Fibroblast of the aortic adventitia (primary cell): Measurements from ENCODE around the gene CLNK. TPM values are rescaled to one million over a fixed set of nuclear protein-coding genes. Genes with fewer than 3 reads are reported as not detected.

Experiments
- DNase-seq: peaks from one replicate; pipeline ENCODE4 v3.0.0-alpha.2; 2010; ENCODE audit warnings: low read depth
- H3K4me3 ChIP-seq: 2 replicates; pipeline ENCODE4 v1.5.1; 2011; ENCODE audit warnings: low read depth, mild to moderate bottlenecking, control low read depth, low read length, moderate library complexity
- total RNA-seq: library from RNA; depleted of rRNA; stranded (reverse); fragments of >200 nt; gene quantifications from 2 replicates; pipeline ENCODE4 v1.2.3, GENCODE V29; 2012; ENCODE audit warnings: low replicate concordance
- TF ChIP-seq, protein P1 (sequence below): IDR thresholded peaks from 2 replicates; pipeline ENCODE4 v1.5.1; 2011; ENCODE audit warnings: mild to moderate bottlenecking, low read length, control low read depth, inconsistent platforms; ENCODE audit not compliant: insufficient read depth

The CLNK gene
- total RNA-seq, 1 donor: not detected

DNA sequence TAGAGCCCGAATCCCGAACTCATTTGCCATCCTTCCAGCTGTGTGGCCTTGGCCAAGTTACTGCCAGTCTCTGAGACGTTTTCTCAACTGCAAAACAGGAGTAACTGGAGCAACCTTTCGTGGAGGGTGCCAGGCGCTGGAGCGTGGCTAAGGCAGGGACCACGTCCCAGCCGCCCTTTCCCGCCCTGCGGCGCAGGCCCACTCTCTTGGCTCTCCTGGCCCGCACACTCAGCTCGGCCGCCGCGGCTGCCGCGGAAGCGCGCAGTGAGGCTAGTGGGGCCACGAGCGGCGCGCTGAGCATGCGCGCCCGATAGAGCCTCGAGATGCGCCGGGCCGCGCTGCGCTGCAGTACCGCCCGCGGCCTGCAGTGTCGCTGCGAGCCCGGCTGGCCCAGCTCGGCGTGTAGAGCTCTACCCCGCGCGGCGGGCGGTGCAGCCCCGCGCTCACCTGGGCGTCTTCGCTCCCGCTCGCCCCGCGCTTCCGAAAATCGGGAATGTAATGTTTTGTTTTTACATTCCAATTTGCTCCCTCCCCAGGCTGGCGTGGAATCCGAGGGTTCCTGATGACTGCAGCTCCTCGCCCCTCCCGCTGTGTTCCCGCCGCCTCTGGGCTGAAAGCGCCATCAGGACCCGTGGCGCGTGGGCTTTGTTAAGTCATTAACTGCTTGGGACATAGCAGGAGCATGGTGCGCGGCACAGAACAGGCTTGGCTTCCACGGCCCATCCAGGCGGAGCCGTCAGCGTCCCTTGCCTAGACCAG lies 223.3 kb downstream of the CLNK start:
- H3K4me3 ChIP-seq: peak overlapping the region; percentile 57
- TF ChIP-seq, protein P1, sequence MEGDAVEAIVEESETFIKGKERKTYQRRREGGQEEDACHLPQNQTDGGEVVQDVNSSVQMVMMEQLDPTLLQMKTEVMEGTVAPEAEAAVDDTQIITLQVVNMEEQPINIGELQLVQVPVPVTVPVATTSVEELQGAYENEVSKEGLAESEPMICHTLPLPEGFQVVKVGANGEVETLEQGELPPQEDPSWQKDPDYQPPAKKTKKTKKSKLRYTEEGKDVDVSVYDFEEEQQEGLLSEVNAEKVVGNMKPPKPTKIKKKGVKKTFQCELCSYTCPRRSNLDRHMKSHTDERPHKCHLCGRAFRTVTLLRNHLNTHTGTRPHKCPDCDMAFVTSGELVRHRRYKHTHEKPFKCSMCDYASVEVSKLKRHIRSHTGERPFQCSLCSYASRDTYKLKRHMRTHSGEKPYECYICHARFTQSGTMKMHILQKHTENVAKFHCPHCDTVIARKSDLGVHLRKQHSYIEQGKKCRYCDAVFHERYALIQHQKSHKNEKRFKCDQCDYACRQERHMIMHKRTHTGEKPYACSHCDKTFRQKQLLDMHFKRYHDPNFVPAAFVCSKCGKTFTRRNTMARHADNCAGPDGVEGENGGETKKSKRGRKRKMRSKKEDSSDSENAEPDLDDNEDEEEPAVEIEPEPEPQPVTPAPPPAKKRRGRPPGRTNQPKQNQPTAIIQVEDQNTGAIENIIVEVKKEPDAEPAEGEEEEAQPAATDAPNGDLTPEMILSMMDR: peak; percentile 72
- DNase-seq: peak; percentile 45

DNA sequence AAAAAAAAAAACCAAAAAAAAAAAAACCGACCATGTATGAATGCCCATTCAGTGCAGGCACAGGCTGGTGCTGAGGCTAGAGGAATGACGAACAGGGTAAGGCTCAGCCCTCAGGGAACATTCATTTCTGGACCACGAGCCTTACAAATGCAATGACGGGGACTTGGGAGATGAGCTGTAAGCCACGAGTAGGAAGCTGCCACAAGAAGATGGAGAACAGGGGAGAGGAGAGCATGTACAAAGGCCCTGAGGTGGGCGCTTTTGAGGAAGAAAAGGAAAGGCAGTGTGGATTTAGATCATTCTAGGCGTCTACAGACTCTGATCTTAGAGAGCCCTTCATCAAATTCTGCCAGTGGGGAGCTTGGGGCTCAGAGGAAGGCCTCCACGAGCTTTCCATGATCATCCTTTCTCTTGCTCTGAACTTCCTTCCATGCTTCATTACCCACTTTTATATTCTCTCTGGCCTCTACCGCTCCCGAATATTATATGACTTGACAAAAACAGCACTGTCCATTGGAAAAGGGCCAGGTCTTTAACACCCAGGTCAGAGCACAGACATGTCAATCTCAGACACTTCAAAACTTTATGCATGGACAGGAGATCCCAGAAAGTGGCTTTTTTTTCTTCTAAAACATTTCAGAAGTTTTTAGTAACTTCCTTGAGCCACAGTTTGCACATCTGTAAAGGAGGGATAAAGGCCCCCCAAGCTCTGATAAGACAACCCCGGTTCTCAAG lies 224.1 kb downstream of the CLNK start:
- no peak for DNase-seq
- H3K4me3 ChIP-seq: no peak overlapping the region
- TF ChIP-seq, protein P1: no peak

DNA sequence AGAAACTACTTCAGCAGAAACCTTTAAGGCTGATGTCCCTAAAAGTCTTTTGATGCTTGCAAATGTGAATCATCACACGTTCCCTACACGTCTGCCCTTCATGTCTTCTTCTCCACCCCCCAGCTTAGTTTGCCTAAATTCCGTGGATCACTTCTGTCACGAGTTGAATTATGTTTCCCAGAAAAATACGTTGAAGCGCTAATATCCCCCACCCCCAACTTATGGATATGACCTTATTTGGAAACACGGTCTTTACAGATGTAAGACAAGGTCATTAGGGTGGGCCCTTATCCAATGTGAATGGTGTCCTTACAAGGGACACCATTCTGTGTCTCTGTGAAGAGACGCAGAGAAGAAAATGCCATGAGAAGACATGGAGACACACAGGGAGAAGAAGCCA lies 225.3 kb downstream of the CLNK start:
- DNase-seq: no peak
- no peak overlapping the region for H3K4me3 ChIP-seq
- TF ChIP-seq, protein P1: no peak

DNA sequence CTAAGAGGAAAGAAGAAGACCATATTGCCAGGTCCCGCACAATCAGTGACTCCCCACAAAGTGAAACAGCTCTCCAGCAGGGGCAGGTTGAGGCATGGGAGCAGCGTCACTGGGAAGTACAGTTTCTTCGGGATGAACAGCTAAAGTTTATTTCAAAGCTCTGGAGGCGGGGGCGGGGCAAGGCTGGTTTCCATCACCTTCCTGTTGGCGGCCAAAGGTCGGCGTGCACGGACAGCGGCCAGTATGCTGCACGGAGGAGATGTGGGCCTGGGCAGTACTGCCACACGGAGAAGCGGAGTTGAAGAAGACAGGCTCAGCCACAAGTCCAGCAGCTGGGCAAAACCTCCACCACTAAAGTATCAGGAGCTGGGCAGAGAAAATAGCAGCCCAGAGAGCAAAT lies 226.4 kb downstream of the CLNK start:
- TF ChIP-seq, protein P1: no peak
- DNase-seq: no peak
- no peak overlapping the region for H3K4me3 ChIP-seq

DNA sequence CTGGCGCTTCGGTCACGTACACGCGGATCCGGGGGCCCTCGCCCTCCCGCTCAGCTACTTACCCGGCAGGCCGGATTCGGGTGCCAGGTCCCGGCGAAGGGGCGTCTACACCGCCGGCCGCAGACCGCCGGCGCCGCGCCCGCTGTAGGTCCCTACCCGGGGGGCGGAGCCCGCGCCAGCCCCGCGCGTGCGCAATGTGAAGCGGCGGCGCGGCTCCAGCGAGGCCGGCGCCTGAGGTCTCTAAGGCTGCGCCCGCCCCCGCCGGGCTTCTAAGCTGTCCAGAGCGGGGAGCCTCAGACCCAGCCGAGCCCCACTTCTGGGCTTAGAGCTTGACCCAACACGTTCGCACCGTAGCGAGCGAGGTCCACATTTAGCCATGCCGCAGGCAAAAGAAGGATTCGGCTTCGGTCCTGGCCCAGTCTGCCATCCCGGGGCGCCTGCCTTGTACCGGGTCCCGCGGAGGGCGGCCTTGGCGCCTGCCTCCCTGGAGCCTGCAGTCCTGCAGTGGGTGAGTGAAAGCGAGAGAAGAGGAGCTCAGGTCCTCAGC lies 227.2 kb downstream of the CLNK start, which contains the start of gene ZNF518B:
Gene ZNF518B (minus strand): TSS at position 172 of the 547 bp plus-strand sequence. CDS start 11,098 bp downstream, outside the sequence.
- DNase-seq: peak; percentile 53
- H3K4me3 ChIP-seq: peak within 1 kb of the TSS; percentile 67
- TF ChIP-seq, protein P1: no peak

DNA sequence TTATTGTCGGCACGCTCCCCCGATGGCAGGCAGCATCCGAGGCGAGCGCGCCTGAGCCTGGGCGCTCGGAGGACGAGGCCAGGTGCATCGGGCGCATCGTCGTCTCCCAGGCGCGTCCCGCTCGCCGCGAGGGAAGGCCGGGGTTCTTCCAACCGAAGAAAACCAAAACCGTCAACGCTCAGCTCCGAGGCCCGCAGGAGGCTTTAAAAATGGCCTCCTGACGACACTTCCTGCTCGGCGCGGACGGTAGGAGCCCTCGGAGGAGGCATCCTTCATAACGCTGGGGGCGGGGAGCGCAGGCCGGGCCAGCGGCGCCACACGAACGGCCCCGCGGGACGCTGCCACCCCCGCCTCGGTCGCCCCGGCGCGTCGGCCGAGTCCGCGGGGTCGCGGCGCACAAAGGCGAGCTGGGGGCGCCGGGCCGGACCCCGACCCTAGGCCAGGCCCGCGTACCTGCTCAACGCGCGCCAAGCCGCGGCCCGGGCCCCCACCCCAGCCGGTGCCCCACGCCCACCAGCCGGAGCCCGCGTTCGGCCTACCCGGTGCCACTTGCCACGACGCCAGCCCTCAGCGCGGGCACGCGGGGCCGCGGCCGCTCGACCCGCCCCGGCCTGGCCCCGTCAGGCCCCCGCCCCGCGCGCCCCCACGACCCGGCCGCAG lies 227.8 kb downstream of the CLNK start:
- peak overlapping the region; percentile 67 for H3K4me3 ChIP-seq
- TF ChIP-seq, protein P1: no peak
- DNase-seq: peak; percentile 56
